Parathyroid adenoma (tissue), 2 donors: ENCODE measurements around the gene NEGR1.
"Not testable (repeated sequence)": the region's sequence is repeated elsewhere in the genome, so short reads cannot be mapped to it uniquely, and the experiment has no call there.

Experiments
- H2AFZ ChIP-seq: fragments of 300-600 bp; sonication (generic); one replicate; pipeline ENCODE4 v1.7.0; 2017; ENCODE audit warnings: antibody characterized with exemption, mild to moderate bottlenecking
- H3K27ac ChIP-seq: fragments of 300-600 bp; sonication (generic); one replicate; pipeline ENCODE4 v1.7.0; 2017
- H3K27me3 ChIP-seq: fragments of 300-600 bp; sonication (generic); one replicate; pipeline ENCODE4 v1.7.0; 2017; ENCODE audit warnings: low read length; ENCODE audit not compliant: control insufficient read depth, insufficient read depth
- H3K36me3 ChIP-seq: fragments of 300-600 bp; sonication (generic); one replicate; pipeline ENCODE4 v1.7.0; 2017; ENCODE audit warnings: low read length; ENCODE audit not compliant: control insufficient read depth, insufficient read depth
- H3K4me1 ChIP-seq: fragments of 300-600 bp; sonication (generic); one replicate; pipeline ENCODE4 v1.7.0; 2017; ENCODE audit warnings: control low read depth
- H3K4me2 ChIP-seq: fragments of 300-600 bp; sonication (generic); one replicate; pipeline ENCODE4 v1.7.0; 2017; ENCODE audit warnings: low read length
- H3K4me3 ChIP-seq: fragments of 300-600 bp; sonication (generic); one replicate; pipeline ENCODE4 v1.7.0; 2017; ENCODE audit warnings: low read depth, low read length
- H3K79me2 ChIP-seq: fragments of 300-600 bp; sonication (generic); one replicate; pipeline ENCODE4 v1.7.0; 2017; ENCODE audit warnings: control low read depth
- H3K9ac ChIP-seq: fragments of 300-600 bp; sonication (generic); one replicate; pipeline ENCODE4 v1.7.0; 2017; ENCODE audit warnings: mild to moderate bottlenecking
- H3K9me3 ChIP-seq: fragments of 300-600 bp; sonication (generic); one replicate; pipeline ENCODE4 v1.7.0; 2017; ENCODE audit warnings: low read length; ENCODE audit not compliant: control insufficient read depth
- CTCF ChIP-seq: fragments of 300-600 bp; sonication (generic); IDR thresholded peaks from one replicate; pipeline ENCODE4 v1.7.0; 2017; ENCODE audit warnings: antibody characterized with exemption, mild to moderate bottlenecking
- donor health status: primary hyperparathyroidism.

The NEGR1 gene

GRCh38 chr1:72253132-72253531 lies 29.2 kb downstream of the NEGR1 start:
- Histone ChIP-seq H3K4me3 (no peak overlapping the region), H3K4me1 (no peaks in the 10 kb centered on the region), H3K27me3 (no peaks in the 10 kb centered on the region), H3K9ac (no peak overlapping the region), H3K79me2 (no peaks in the 10 kb centered on the region), H3K36me3 (no peaks in the 10 kb centered on the region), H3K9me3 (no peaks in the 10 kb centered on the region), H3K4me2 (no peak overlapping the region), H2AFZ (no peak overlapping the region), H3K27ac (no peak overlapping the region)
- no peak for TF ChIP-seq CTCF

GRCh38 chr1:72241397-72241796 lies 40.9 kb downstream of the NEGR1 start:
- H3K79me2 ChIP-seq: no peaks in the 10 kb centered on the region
- H3K4me3 ChIP-seq: no peak overlapping the region
- no peaks in the 10 kb centered on the region for H3K9me3 ChIP-seq
- H3K27ac ChIP-seq: no peak overlapping the region
- no peaks in the 10 kb centered on the region for H3K4me1 ChIP-seq
- H3K27me3 ChIP-seq: no peaks in the 10 kb centered on the region
- H2AFZ ChIP-seq: no peak overlapping the region
- H3K36me3 ChIP-seq: no peaks in the 10 kb centered on the region
- no peak overlapping the region for H3K9ac ChIP-seq
- no peak for TF ChIP-seq CTCF
- no peak overlapping the region for H3K4me2 ChIP-seq

- not testable (repeated sequence) for H3K27me3 ChIP-seq, H3K79me2 ChIP-seq, H3K9me3 ChIP-seq, H3K9ac ChIP-seq, H3K27ac ChIP-seq, H2AFZ ChIP-seq, H3K36me3 ChIP-seq, H3K4me1 ChIP-seq, H3K4me3 ChIP-seq, H3K4me2 ChIP-seq
These were observed 46.4 kb downstream of the NEGR1 start for GRCh38 chr1:72235931-72236330.

- no peaks in the 10 kb centered on the region for H3K4me1 ChIP-seq
- H3K9ac ChIP-seq: no peak overlapping the region
- no peaks in the 10 kb centered on the region for H3K27me3 ChIP-seq
- H3K4me3 ChIP-seq: no peak overlapping the region
- H2AFZ ChIP-seq: no peak overlapping the region
- no peaks in the 10 kb centered on the region for H3K79me2 ChIP-seq
- H3K9me3 ChIP-seq: no peaks in the 10 kb centered on the region
- no peak for TF ChIP-seq CTCF
- H3K27ac ChIP-seq: no peak overlapping the region
- no peak overlapping the region for H3K4me2 ChIP-seq
- H3K36me3 ChIP-seq: no peaks in the 10 kb centered on the region
These were observed 47.3 kb downstream of the NEGR1 start for GRCh38 chr1:72235062-72235461.

GRCh38 chr1:72230746-72231145 lies 51.6 kb downstream of the NEGR1 start:
- H3K36me3 ChIP-seq: no peaks in the 10 kb centered on the region
- H3K9ac ChIP-seq: no peak overlapping the region
- H3K79me2 ChIP-seq: no peaks in the 10 kb centered on the region
- no peaks in the 10 kb centered on the region for H3K9me3 ChIP-seq
- no peaks in the 10 kb centered on the region for H3K4me1 ChIP-seq
- H3K4me2 ChIP-seq: no peak overlapping the region
- no peak overlapping the region for H2AFZ ChIP-seq
- no peak for TF ChIP-seq CTCF
- H3K4me3 ChIP-seq: no peak overlapping the region
- no peak overlapping the region for H3K27ac ChIP-seq
- H3K27me3 ChIP-seq: no peaks in the 10 kb centered on the region
